DMS114 treated with DMSO at 0.1 percent for 48 hours (cell line): ENCODE measurements around the gene PLD1.
"Not testable (repeated sequence)": the region's sequence is repeated elsewhere in the genome, so short reads cannot be mapped to it uniquely, and the experiment has no call there.

Source experiments
- DNase-seq: peaks from one replicate; lab custom pipeline; 2025; ENCODE audit not compliant: unreplicated experiment; lab: John Stamatoyannopoulos, UW

The PLD1 gene

GRCh38 chr3:171748064-171748924 lies 62.0 kb downstream of the PLD1 start:
- DNase-seq = no peak

GRCh38 chr3:171747223-171747920 lies 62.9 kb downstream of the PLD1 start:
- no peak for DNase-seq

- DNase-seq = not testable (repeated sequence)
Measured at GRCh38 chr3:171746320-171747222, 63.7 kb downstream of the PLD1 start.

GRCh38 chr3:171745577-171746319 lies 64.5 kb downstream of the PLD1 start:
- no peak for DNase-seq

- no peak for DNase-seq
Measured at GRCh38 chr3:171744158-171744741, 66.0 kb downstream of the PLD1 start.

GRCh38 chr3:171743327-171744157 lies 66.7 kb downstream of the PLD1 start:
- no peak for DNase-seq

GRCh38 chr3:171741377-171741776 lies 68.9 kb downstream of the PLD1 start:
- no peak for DNase-seq

GRCh38 chr3:171736556-171736955 lies 73.7 kb downstream of the PLD1 start:
- no peak for DNase-seq

GRCh38 chr3:171733561-171733960 lies 76.7 kb downstream of the PLD1 start:
- no peak for DNase-seq

- no peak for DNase-seq
Measured at GRCh38 chr3:171732756-171733155, 77.5 kb downstream of the PLD1 start.

- DNase-seq = no peak
Measured at GRCh38 chr3:171731691-171732090, 78.6 kb downstream of the PLD1 start.

GRCh38 chr3:171729452-171730334 lies 80.6 kb downstream of the PLD1 start:
- no peak for DNase-seq

GRCh38 chr3:171727288-171727687 lies 83.0 kb downstream of the PLD1 start:
- no peak for DNase-seq

- DNase-seq = no peak
Measured at GRCh38 chr3:171718493-171719185, 91.6 kb downstream of the PLD1 start.

GRCh38 chr3:171715155-171715554 lies 95.1 kb downstream of the PLD1 start:
- no peak for DNase-seq

GRCh38 chr3:171712171-171712938 lies 97.9 kb downstream of the PLD1 start:
- DNase-seq = no peak
